Hepatocyte (in vitro differentiated cells): Measurements from ENCODE around the gene ADCY6. TPM values are rescaled to one million over a fixed set of nuclear protein-coding genes. Genes with fewer than 3 reads are reported as not detected.

ENCODE experiments used
- DNase-seq: peaks from one replicate; pipeline ENCODE4 v3.0.0-alpha.2; 2016; ENCODE audit warnings: low spot score
- H2AFZ ChIP-seq: fragments of 200-600 bp; sonication (generic); 2 replicates; pipeline ENCODE4 v1.6.0; 2016; ENCODE audit warnings: antibody characterized with exemption, mild to moderate bottlenecking
- H3K27ac ChIP-seq: fragments of 200-600 bp; sonication (generic); 2 replicates; pipeline ENCODE4 v1.5.1; 2016; ENCODE audit warnings: mild to moderate bottlenecking
- H3K27me3 ChIP-seq: fragments of 200-600 bp; sonication (generic); 2 replicates; pipeline ENCODE4 v1.6.1; 2016
- H3K36me3 ChIP-seq: fragments of 200-600 bp; sonication (generic); replicated peaks from 2 replicates; pipeline ENCODE4 v1.5.1; 2016; ENCODE audit warnings: low read depth; ENCODE audit not compliant: insufficient read depth
- H3K4me1 ChIP-seq: fragments of 200-600 bp; sonication (generic); 2 replicates; pipeline ENCODE4 v1.5.1; 2016; ENCODE audit warnings: mild to moderate bottlenecking, moderate library complexity; ENCODE audit not compliant: insufficient read depth
- H3K4me2 ChIP-seq: fragments of 200-600 bp; sonication (generic); 2 replicates; pipeline ENCODE4 v1.6.0; 2016
- H3K4me3 ChIP-seq: fragments of 200-600 bp; sonication (generic); 2 replicates; pipeline ENCODE4 v1.5.1; 2016; ENCODE audit warnings: mild to moderate bottlenecking
- H3K79me2 ChIP-seq: fragments of 200-600 bp; sonication (generic); 2 replicates; pipeline ENCODE4 v1.6.0; 2017; ENCODE audit warnings: mild to moderate bottlenecking
- H3K9me2 ChIP-seq: fragments of 200-600 bp; sonication (generic); replicated peaks from 2 replicates; pipeline ENCODE4 v1.6.0; 2017; ENCODE audit warnings: mild to moderate bottlenecking; ENCODE audit not compliant: insufficient read depth
- H3K9me3 ChIP-seq: fragments of 200-600 bp; sonication (generic); 2 replicates; pipeline ENCODE4 v1.5.1; 2016; ENCODE audit warnings: low read depth, mild to moderate bottlenecking
- H4K20me1 ChIP-seq: fragments of 200-600 bp; sonication (generic); 2 replicates; pipeline ENCODE4 v1.6.0; 2016; ENCODE audit warnings: mild to moderate bottlenecking; ENCODE audit not compliant: insufficient read depth, poor library complexity, severe bottlenecking
- EZH2 ChIP-seq: fragments of 200-600 bp; sonication (generic); IDR thresholded peaks from 2 replicates; pipeline ENCODE4 v1.6.1; 2016; ENCODE audit warnings: antibody characterized with exemption, mild to moderate bottlenecking, borderline replicate concordance
- EZH2phosphoT487 ChIP-seq: fragments of 200-600 bp; sonication (generic); IDR thresholded peaks from one replicate; pipeline ENCODE4 v1.6.1; 2018; ENCODE audit warnings: antibody characterized with exemption, mild to moderate bottlenecking, low read depth, moderate library complexity; ENCODE audit not compliant: unreplicated experiment, severe bottlenecking
- WGBS: methylation state at CpG from one replicate; pipeline ENCODE4 v1.1.6; 2016; ENCODE audit warnings: low lambda C conversion rate; ENCODE audit errors: missing lambda C conversion rate; 5-methylcytosine and 5-hydroxymethylcytosine counted together
- polyA plus RNA-seq: library from polyadenylated mRNA; unstranded; fragments of >200 nt; fragmentation: Nextera tagmentation; extraction: Ambion mirVana; gene quantifications from 2 replicates; pipeline ENCODE4 v1.2.1, GENCODE V29; 2016
- total RNA-seq: library from RNA; depleted of rRNA; stranded (reverse); fragments of >200 nt; gene quantifications from 2 replicates; pipeline ENCODE4 v1.2.3, GENCODE V29; 2014
- TF ChIP-seq, protein P1 (sequence below): fragments of 200-600 bp; sonication (generic); IDR thresholded peaks from 2 replicates; pipeline ENCODE4 v1.5.1; 2016; ENCODE audit warnings: antibody characterized with exemption, mild to moderate bottlenecking; ENCODE audit not compliant: poor library complexity

Gene ADCY6
- total and polyA plus RNA-seq, 2 experiments from 2014 or later = 22.7 to 37.7 TPM

DNA sequence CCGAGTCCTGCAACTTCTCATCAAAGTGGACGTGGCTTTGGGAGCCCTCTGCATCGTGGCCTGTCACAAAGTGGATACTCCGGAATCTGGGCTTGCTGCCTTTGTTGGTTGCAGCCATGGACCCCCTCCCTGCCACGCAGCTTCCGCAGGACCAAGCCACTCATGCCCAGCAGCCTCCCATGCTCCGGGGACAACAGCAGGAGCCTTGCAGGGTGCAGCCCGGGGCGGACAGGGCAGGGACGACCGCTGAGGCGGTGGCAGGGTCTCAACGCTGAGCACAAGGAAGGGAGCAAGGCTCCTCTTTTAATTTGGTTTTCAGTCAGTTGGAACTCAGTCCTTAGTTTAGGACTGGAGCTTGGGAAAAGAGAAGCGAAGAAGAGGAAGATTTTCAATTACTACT lies 12.1 kb upstream of the ADCY6 start:
- Histone ChIP-seq H3K9me2 (no peaks in the 10 kb centered on the region), H2AFZ (no peak overlapping the region), H3K36me3 (no peaks in the 10 kb centered on the region), H3K79me2 (no peaks in the 10 kb centered on the region), H3K4me2 (no peak overlapping the region), H3K4me1 (no peaks in the 10 kb centered on the region), H3K9me3 (no peaks in the 10 kb centered on the region), H4K20me1 (no peaks in the 10 kb centered on the region), H3K27ac (no peak overlapping the region), H3K27me3 (no peaks in the 10 kb centered on the region), H3K4me3 (no peak overlapping the region)
- 82% methylated on average over 14 of the region's 14 CpGs for WGBS
- TF ChIP-seq, protein P1, sequence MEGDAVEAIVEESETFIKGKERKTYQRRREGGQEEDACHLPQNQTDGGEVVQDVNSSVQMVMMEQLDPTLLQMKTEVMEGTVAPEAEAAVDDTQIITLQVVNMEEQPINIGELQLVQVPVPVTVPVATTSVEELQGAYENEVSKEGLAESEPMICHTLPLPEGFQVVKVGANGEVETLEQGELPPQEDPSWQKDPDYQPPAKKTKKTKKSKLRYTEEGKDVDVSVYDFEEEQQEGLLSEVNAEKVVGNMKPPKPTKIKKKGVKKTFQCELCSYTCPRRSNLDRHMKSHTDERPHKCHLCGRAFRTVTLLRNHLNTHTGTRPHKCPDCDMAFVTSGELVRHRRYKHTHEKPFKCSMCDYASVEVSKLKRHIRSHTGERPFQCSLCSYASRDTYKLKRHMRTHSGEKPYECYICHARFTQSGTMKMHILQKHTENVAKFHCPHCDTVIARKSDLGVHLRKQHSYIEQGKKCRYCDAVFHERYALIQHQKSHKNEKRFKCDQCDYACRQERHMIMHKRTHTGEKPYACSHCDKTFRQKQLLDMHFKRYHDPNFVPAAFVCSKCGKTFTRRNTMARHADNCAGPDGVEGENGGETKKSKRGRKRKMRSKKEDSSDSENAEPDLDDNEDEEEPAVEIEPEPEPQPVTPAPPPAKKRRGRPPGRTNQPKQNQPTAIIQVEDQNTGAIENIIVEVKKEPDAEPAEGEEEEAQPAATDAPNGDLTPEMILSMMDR = no peak
- TF ChIP-seq EZH2phosphoT487 = no peak
- TF ChIP-seq EZH2 = no peak
- no peak for DNase-seq

DNA sequence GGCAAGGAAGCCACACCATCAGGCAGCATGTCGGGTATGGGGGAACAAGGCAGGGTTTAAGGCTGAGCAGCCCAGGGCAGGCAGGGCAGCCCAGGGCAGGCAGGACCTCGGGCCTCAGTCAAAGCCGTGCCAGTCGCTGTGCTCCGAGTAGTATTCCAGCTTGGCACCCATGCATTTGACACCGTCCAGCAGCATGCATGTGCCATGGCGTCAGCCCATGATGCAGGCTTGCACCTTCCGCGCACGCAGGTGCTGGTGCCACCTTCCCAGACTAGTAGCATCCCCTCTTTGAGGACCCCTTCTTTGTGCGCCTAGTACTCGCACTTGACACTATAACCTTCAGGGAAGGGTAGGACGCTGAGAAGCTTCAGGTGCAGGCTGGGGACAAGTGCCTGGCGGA lies 11.6 kb upstream of the ADCY6 start:
- Histone ChIP-seq H2AFZ (no peak overlapping the region), H3K4me2 (no peak overlapping the region), H3K79me2 (no peaks in the 10 kb centered on the region), H3K4me1 (peaks cover 3% of the 10 kb centered on the region), H3K9me2 (no peaks in the 10 kb centered on the region), H3K9me3 (no peaks in the 10 kb centered on the region), H3K27me3 (no peaks in the 10 kb centered on the region), H4K20me1 (no peaks in the 10 kb centered on the region), H3K27ac (no peak overlapping the region), H3K36me3 (no peaks in the 10 kb centered on the region), H3K4me3 (no peak overlapping the region)
- TF ChIP-seq EZH2 (no peak), EZH2phosphoT487 (no peak)
- TF ChIP-seq, protein P1 = no peak
- no peak for DNase-seq
- WGBS = 95% methylated on average over 14 of the region's 14 CpGs

DNA sequence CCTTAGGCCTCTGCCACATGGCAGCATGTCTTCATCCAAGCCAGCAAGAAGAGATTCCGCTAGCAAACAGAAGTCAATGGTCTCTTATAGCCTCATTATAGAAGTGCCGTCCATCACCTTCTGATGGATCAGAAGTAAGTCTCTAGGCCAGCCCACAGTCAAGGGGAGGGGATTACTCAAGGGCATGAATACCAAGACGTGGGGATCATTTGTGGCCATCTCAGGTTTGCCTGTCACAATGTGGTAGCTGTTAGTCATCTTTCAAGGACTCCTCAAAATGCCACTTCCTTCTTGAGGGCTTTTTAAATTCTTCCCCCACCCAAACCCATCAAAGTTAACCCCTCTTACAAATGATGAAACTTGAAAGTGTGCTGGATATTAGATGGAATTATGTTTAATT lies 8.1 kb upstream of the ADCY6 start:
- WGBS = 79% methylated on average over 3 of the region's 3 CpGs
- Histone ChIP-seq H2AFZ (no peak overlapping the region), H3K36me3 (no peaks in the 10 kb centered on the region), H3K4me2 (no peak overlapping the region), H3K9me2 (no peaks in the 10 kb centered on the region), H3K27me3 (no peaks in the 10 kb centered on the region), H3K79me2 (no peaks in the 10 kb centered on the region), H4K20me1 (no peaks in the 10 kb centered on the region), H3K9me3 (no peaks in the 10 kb centered on the region), H3K4me1 (peaks cover 17% of the 10 kb centered on the region), H3K27ac (no peak overlapping the region), H3K4me3 (no peak overlapping the region)
- no peak for DNase-seq
- TF ChIP-seq EZH2 = no peak
- TF ChIP-seq, protein P1 = no peak
- no peak for TF ChIP-seq EZH2phosphoT487
